Panc1 (cell line): ENCODE data around the gene ZNF789.

ENCODE experiments used
- CTCF ChIP-seq: fragments of 450-650 bp; IDR thresholded peaks from 2 replicates; pipeline ENCODE4 v1.5.1; 2017; ENCODE audit warnings: mild to moderate bottlenecking
- POLR2AphosphoS5 ChIP-seq: IDR thresholded peaks from 2 replicates; pipeline ENCODE4 v1.6.1; 2012; ENCODE audit warnings: mild to moderate bottlenecking, low read depth, low read length, moderate library complexity

GRCh38 chr7:99497766-99498545 lies 25.3 kb downstream of the ZNF789 start:
- TF ChIP-seq CTCF (no peak), POLR2AphosphoS5 (no peak)
